HG03135 (cell line): ENCODE measurements around the gene CIDEC.

Experiments used
- ATAC-seq: cut with Tn5 transposase; IDR thresholded peaks from one replicate; pipeline ENCODE4 v1.9.1; 2021; ENCODE audit warnings: mild to moderate bottlenecking, moderate library complexity; ENCODE audit not compliant: unreplicated experiment

CIDEC gene

DNA sequence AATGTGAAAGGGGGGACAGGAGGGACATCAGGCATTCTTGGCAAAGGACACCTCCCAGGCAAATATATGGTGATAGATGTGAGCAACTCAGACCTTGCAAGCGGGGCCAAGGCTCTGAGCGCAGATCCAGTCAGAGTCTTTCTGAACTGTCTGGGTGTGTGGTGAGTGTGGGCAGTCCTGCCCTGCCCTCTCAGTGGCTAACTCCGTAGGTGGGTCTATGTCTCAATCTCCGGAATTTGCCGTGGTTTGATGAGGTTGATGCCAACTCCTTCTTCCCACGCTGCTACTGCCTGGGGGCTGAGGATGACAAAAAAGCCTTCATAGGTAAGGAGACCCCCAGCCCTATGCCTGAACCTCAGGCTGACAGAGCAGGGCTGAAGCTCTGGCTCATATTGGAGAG, 62.6 kb downstream of the CIDEC start:
- ATAC-seq: no peak
